Epithelial cell of prostate (primary cell): ENCODE data around the gene HSDL2.

Source experiments
- DNase-seq: peaks from one replicate; pipeline ENCODE4 v3.0.0-alpha.2; 2011; ENCODE audit warnings: low read depth, low spot score
- H3K27ac ChIP-seq: fragments of 450-650 bp; 2 replicates; pipeline ENCODE4 v1.5.1; 2017; ENCODE audit warnings: mild to moderate bottlenecking

HSDL2 gene

DNA sequence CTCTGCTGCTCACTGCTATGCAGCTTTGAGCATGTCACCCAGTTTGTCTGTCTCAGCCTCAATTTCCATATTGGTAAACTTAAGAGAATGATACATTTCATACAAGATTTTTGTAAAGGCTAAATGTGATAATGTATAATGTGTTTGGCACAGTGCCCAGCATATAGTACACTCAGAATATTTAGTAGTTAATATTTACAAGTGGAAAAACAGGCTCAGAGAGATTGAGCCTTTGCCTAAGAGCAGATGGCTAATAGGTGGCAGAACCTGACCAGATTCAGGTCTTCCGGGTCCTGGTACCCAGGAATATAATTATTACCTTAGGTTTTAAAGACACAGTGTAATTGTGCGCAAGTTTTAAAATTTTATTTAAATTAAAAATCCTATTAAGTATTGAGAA is 59.9 kb downstream of the HSDL2 start:
- no peak overlapping the region for H3K27ac ChIP-seq

DNA sequence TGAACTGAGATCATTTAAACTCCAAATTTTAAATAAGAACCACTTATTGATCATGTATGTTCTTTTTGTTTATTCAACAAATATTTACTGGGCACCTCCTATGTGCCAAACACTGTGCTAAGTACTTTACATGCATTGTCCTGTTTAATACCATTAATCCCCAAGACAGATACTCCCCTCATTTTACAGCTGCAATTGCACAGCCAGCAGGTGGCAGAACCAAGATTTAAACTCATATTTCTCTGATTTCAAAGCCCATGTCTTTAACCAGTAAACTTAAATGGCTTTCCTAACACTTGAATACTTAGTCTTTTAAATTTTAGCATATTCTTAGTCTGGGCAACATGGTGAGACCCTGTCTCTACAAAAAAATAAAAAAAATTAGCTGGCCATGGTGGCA is 63.3 kb downstream of the HSDL2 start:
- no peak overlapping the region for H3K27ac ChIP-seq
- DNase-seq = no peak

More for the DNA sequence above, 59.9 kb downstream of the HSDL2 start:
- DNase-seq = no peak

GRCh38 chr9:112443636-112444035 is 63.7 kb downstream of the HSDL2 start:
- H3K27ac ChIP-seq = no peak overlapping the region
- DNase-seq = no peak

- no peak for DNase-seq
These were observed 65.3 kb downstream of the HSDL2 start for GRCh38 chr9:112445196-112445595.

GRCh38 chr9:112446080-112446479 is 66.2 kb downstream of the HSDL2 start:
- DNase-seq = no peak
- no peak overlapping the region for H3K27ac ChIP-seq

More at GRCh38 chr9:112445196-112445595, 65.3 kb downstream of the HSDL2 start:
- H3K27ac ChIP-seq = no peak overlapping the region

GRCh38 chr9:112446526-112446925 is 66.6 kb downstream of the HSDL2 start:
- H3K27ac ChIP-seq = peak overlapping the region; percentile 36
- no peak for DNase-seq

GRCh38 chr9:112447283-112447761 is 67.4 kb downstream of the HSDL2 start:
- DNase-seq = peak; percentile 53
- H3K27ac ChIP-seq = peak overlapping the region; percentile 36

GRCh38 chr9:112462855-112463254 is 82.9 kb downstream of the HSDL2 start:
- H3K27ac ChIP-seq = no peak overlapping the region
- DNase-seq = no peak

GRCh38 chr9:112465352-112465751 is 85.4 kb downstream of the HSDL2 start:
- H3K27ac ChIP-seq = no peak overlapping the region
- DNase-seq = no peak

DNA sequence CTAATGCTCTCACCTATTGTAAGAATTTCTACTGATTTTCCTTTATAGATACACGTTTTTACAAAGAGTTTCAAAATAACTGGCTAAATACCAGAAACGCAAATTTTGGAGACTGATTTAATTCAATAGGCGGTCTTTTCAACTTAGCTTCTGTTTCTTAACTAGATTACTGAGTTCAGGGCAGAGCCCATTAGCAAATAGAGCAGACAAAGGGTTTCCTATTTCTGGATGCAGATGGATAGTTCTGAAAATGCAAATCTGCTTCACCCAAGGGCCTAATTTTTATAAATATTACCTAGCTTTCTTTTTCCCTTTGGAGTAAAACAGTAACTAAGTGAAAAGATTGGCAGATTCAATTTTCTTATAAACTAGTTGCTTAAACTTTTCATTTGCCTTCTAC is 93.1 kb downstream of the HSDL2 start:
- no peak overlapping the region for H3K27ac ChIP-seq
- DNase-seq = no peak

DNA sequence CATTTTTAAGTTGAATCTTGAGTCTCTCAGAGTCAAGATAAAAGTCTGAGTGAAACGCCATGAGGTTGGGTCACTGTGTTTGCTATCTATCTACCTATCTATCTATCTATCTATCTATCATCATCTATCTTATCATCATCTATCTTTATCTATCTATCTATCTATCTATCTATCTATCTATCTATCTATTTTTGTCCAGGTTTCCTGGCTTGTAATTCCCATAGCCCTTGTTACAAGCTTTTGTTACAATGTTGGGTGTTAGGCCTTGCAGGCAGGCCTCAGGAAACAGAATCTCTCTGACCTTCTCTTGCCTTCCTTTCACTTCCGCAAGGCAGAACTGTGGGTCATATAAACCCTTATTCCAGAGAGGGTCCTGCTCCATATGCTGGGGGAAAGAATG is 94.1 kb downstream of the HSDL2 start:
- DNase-seq = no peak
- H3K27ac ChIP-seq = no peak overlapping the region

- no peak overlapping the region for H3K27ac ChIP-seq
- DNase-seq = no peak
These were observed 95.4 kb downstream of the HSDL2 start for GRCh38 chr9:112475318-112475717.

DNA sequence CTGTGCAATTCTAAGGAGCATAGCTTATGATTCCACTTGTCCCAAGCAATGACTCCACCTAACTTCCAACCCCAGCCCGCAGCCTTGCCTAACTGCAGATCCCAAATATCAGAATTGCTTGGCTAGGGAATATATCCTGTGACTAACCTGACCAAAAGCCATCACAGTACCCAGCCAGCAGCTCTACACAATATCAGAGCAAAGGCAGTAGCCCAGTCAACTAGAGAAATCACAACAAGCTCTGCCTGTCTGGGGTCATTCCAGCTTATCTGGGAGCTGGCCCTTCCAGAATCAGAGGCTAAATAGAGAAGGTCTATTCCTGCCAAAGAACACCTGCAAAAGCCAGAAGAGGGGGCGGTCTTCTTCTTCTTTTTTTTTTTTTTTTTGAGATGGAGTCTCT is 97.4 kb downstream of the HSDL2 start:
- H3K27ac ChIP-seq = no peak overlapping the region
- no peak for DNase-seq

- H3K27ac ChIP-seq = no peak overlapping the region
- no peak for DNase-seq
These were observed 99.3 kb downstream of the HSDL2 start for GRCh38 chr9:112479221-112479620.

DNA sequence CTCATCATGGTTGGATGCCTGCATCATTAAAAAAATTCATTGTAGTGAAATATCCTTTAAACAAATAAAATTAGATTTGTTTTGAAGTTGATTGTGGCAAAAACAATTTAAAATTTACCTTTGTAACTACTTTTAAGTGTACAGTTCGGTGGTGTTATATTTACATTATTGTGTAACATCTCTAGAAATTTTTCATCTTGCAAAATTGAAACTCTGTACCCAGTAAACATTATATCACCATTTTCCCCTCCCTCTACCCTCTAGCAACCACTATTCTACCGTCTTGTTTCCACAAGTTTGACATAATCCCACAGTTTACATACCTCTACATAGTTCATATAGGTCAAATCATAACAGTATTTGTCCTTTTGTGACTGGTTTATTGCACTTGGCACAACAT is 104.7 kb downstream of the HSDL2 start:
- no peak for DNase-seq
- H3K27ac ChIP-seq = no peak overlapping the region

- DNase-seq = no peak
- H3K27ac ChIP-seq = no peak overlapping the region
These were observed 105.7 kb downstream of the HSDL2 start for GRCh38 chr9:112485574-112485973.

GRCh38 chr9:112486221-112487007 is 106.5 kb downstream of the HSDL2 start, which contains the start of gene KIAA1958:
TSS of gene KIAA1958 (plus strand) at chr9:112486827. CDS start at chr9:112574081, 87,254 bp downstream.
- peak within 1 kb of the TSS; percentile 27 for H3K27ac ChIP-seq
- peak; percentile 24 for DNase-seq

DNA sequence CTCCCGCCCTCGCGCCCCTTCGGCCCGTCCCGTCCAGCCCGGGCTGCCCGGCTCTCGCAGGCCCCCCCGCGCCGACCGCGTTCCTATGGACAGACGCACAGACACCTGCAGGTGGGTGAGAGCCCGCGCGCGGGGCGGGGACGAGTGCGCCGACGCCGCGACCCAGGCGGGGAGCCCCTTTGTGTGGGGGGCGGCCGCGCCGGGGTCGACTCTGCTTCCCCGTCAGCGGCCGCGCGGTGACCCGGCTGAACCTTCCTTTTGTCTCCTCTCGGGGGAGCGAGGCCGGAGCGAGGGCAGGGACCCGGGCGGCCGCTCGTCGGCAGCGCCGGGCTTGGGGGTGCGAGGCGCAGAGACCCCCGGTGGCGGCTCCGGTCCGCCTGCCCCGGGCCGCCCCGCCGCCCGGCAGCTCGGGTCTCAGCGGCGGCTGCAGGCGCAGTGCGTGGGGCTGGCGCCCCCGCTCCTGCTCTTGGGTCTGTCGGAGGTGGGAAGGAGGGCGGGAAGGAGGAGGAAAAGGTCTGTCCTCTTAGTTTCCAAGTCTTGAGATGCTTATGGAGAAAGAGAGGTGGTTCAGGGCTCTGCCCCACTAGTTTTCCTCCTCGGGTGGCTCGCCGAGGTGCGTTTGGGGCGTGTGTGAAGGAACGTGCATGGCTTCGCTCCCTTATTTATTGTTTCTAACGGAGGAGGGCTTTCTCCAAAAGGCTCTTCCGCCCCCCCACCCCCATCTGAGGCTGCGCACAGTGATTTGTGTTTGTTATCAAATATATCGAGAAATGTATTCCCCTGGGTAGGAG is 107.3 kb downstream of the HSDL2 start:
- no peak overlapping the region for H3K27ac ChIP-seq
- no peak for DNase-seq

DNA sequence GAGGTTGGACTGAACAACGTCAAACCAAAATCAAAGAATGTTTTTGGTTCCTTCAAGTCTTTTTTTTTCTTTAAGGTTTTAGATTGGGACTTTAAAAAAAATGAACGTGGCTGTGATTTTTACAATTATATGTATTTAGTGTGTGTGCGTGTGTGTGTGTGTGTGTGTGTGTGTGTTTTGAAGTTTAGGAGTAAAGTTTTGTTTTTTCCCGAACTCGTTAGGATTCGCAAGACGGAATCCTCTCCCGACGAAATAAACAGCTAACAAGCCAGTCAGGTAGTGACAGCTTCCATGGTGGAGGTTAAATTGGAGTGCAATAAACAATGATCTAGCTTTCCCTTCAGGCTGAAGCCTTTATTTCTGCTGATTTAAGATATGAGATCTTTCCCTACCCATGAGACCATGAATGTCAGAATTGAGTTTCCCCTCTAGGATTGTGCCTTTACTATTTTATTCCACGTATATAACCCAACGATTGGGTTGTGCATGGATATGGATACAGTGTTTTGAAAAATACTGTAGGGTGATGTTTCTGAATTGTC is 108.0 kb downstream of the HSDL2 start:
- no peak for DNase-seq
- H3K27ac ChIP-seq = no peak overlapping the region

DNA sequence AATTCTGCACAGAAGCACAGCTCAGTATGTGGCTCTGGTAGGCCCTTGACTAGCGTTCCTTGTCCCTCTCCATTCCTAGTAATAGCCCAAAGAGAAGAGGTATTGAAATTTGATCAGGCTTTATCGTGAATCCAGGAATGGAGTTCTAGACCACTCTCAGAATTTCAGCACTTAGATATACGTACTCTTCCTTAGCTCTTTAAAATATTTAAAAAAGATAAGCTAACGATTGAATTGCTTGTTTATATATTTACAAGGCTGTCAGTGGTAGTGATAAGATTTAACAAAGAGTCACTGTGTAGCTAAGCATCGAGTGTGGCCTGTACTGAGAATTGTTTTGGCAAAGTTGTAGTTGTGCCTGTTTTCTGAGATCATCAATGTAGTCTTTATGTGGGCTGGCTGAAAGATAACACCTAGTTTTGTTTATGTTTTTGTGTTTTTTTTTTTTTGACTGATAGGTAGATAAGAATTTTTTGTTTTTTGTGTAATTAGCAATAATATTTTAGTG is 109.2 kb downstream of the HSDL2 start:
- no peak overlapping the region for H3K27ac ChIP-seq
- no peak for DNase-seq
